HT1080 (cell line): Measurements from ENCODE around the gene ZGPAT. TPM values are rescaled to one million over a fixed set of nuclear protein-coding genes. Genes with fewer than 3 reads are reported as not detected.

Experiments
- DNase-seq: peaks from one replicate; pipeline ENCODE4 v3.0.0-alpha.2; 2015; ENCODE audit warnings: low read depth
- total RNA-seq: library from RNA; depleted of rRNA; stranded (reverse); fragments of >200 nt; shearing (Covaris generic); gene quantifications from 2 replicates; pipeline ENCODE4 v1.2.3, GENCODE V29; 2014

Gene ZGPAT
- total RNA-seq, 1 experiment from 2014 or later = 29.1 TPM

- DNase-seq = no peak
These were observed 16.0 kb upstream of the ZGPAT start for GRCh38 chr20:63691711-63692435.

GRCh38 chr20:63692436-63693082 lies 15.3 kb upstream of the ZGPAT start:
- no peak for DNase-seq

GRCh38 chr20:63693083-63693732 lies 14.6 kb upstream of the ZGPAT start:
- DNase-seq = no peak

GRCh38 chr20:63693733-63694583 lies 13.9 kb upstream of the ZGPAT start:
- no peak for DNase-seq

DNA sequence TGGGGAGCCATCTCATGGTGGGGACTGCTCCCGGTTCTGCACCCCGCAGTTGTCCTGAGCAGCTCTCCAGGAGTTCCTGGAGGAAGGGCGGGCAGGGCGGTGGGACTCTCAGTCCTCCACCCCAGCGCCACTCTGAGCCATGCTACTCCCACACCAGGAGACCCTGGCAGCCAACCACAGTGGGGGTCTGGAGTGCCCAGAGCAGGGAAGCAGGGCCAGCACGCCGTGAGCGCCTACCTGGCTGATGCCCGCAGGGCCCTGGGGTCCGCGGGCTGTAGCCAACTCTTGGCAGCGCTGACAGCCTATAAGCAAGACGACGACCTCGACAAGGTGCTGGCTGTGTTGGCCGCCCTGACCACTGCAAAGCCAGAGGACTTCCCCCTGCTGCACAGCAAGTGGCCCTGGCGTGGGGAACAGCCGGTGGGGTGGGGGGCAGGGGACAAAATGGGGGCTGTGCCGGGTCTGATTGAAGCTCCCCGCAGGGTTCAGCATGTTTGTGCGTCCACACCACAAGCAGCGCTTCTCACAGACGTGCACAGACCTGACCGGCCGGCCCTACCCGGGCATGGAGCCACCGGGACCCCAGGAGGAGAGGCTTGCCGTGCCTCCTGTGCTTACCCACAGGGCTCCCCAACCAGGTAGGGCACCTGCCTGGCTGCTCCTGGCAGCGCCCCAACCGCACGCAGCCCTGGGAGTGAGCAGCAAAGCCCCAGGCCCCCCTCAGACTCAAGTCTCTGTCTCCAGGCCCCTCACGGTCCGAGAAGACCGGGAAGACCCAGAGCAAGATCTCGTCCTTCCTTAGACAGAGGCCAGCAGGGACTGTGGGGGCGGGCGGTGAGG lies 13.0 kb upstream of the ZGPAT start:
- DNase-seq = no peak

DNA sequence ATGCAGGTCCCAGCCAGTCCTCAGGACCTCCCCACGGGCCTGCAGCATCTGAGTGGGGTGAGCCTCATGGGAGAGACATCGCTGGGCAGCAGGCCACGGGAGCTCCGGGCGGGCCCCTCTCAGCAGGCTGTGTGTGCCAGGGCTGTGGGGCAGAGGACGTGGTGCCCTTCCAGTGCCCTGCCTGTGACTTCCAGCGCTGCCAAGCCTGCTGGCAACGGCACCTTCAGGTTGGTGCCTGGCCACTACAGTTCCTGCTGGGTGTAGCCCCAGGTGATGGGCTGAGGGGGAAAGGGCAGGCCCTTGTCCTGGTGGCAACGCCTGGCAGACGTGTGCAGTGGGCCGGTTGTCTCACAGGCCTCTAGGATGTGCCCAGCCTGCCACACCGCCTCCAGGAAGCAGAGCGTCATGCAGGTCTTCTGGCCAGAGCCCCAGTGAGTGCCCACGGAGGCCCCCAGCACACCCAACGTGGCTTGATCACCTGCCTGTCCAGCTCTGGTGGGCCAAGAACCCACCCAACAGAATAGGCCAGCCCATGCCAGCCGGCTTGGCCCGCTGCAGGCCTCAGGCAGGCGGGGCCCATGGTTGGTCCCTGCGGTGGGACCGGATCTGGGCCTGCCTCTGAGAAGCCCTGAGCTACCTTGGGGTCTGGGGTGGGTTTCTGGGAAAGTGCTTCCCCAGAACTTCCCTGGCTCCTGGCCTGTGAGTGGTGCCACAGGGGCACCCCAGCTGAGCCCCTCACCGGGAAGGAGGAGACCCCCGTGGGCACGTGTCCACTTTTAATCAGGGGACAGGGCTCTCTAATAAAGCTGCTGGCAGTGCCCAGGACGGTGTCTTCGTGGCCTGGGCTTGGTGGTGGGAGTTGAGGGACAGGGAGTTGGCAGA lies 12.2 kb upstream of the ZGPAT start:
- no peak for DNase-seq

GRCh38 chr20:63696306-63696627 lies 11.6 kb upstream of the ZGPAT start:
- DNase-seq = no peak

DNA sequence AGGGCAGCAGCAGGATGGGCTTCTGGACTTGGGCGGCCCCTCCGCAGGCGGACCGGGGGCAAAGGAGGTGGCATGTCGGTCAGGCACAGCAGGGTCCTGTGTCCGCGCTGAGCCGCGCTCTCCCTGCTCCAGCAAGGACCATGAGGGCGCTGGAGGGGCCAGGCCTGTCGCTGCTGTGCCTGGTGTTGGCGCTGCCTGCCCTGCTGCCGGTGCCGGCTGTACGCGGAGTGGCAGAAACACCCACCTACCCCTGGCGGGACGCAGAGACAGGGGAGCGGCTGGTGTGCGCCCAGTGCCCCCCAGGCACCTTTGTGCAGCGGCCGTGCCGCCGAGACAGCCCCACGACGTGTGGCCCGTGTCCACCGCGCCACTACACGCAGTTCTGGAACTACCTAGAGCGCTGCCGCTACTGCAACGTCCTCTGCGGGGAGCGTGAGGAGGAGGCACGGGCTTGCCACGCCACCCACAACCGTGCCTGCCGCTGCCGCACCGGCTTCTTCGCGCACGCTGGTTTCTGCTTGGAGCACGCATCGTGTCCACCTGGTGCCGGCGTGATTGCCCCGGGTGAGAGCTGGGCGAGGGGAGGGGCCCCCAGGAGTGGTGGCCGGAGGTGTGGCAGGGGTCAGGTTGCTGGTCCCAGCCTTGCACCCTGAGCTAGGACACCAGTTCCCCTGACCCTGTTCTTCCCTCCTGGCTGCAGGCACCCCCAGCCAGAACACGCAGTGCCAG lies 11.0 kb upstream of the ZGPAT start, which contains the start of gene TNFRSF6B:
TNFRSF6B (plus strand) TSS at position 25 of the 729 bp plus-strand sequence; CDS start at position 141, 116 bp downstream.
- DNase-seq = no peak

DNA sequence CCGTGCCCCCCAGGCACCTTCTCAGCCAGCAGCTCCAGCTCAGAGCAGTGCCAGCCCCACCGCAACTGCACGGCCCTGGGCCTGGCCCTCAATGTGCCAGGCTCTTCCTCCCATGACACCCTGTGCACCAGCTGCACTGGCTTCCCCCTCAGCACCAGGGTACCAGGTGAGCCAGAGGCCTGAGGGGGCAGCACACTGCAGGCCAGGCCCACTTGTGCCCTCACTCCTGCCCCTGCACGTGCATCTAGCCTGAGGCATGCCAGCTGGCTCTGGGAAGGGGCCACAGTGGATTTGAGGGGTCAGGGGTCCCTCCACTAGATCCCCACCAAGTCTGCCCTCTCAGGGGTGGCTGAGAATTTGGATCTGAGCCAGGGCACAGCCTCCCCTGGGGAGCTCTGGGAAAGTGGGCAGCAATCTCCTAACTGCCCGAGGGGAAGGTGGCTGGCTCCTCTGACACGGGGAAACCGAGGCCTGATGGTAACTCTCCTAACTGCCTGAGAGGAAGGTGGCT lies 10.4 kb upstream of the ZGPAT start:
- no peak for DNase-seq

- DNase-seq = no peak
These were observed 9.8 kb upstream of the ZGPAT start for GRCh38 chr20:63697868-63698545.

- DNase-seq = peak; percentile 96
These were observed 8.9 kb upstream of the ZGPAT start for GRCh38 chr20:63698739-63699465.

DNA sequence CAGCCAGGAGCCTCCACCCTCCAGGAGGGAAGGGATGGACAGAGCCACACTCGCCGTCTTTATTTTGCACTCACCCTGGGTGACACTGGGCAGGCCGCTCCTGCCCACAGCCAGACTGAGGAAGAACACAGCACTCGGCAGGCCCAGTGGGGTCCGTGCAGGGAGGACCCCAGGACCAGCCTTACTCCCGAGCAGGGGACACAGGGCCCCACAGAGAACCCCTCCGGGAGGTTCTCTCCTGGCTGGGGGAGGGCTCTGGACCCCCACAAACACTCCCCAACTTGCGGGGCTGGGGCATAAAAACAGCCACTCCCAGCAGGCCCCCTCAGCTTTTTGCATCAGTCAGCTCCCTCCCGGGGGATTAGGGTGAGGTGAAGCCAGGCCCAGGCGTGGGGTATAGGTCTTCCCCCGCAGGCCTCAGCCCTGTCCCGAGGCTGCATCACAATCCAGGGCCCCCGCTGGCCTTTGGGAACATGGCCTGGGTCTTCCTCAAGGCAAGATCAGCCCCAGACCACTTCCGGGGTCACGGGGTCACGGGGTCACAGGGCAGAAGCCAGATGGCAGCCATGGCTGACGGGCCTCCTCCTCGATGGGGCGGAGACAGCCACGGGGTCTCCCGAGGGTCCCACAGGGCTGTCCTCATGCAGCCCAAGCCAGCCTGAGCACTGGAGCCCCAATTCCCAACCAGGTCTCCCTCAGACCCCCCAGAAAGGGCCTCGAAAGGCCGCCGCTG lies 8.2 kb upstream of the ZGPAT start:
- DNase-seq = no peak

- DNase-seq = no peak
These were observed 7.4 kb upstream of the ZGPAT start for GRCh38 chr20:63700199-63701050.

- no peak for DNase-seq
These were observed 6.8 kb upstream of the ZGPAT start for GRCh38 chr20:63701051-63701328.

- no peak for DNase-seq
These were observed 6.4 kb upstream of the ZGPAT start for GRCh38 chr20:63701329-63702035.
